GM23248 (cell line): ENCODE measurements around the gene IFNA16. TPM values are rescaled to one million over a fixed set of nuclear protein-coding genes. Genes with fewer than 3 reads are reported as not detected.
A peak's percentile ranks its signal among the peaks of the same experiment; 100 is the strongest.
"Not testable (repeated sequence)": the region's sequence is repeated elsewhere in the genome, so short reads cannot be mapped to it uniquely, and the experiment has no call there.

Experiments
- DNase-seq: peaks from one replicate; pipeline ENCODE4 v3.0.0-alpha.2; 2015
- H2AFZ ChIP-seq: fragments of 200-600 bp; sonication (generic); 2 replicates; pipeline ENCODE4 v1.6.1; 2016; ENCODE audit warnings: antibody characterized with exemption
- H3F3A ChIP-seq: fragments of 200-600 bp; sonication (generic); 2 replicates; pipeline ENCODE4 v1.6.1; 2016; ENCODE audit warnings: mild to moderate bottlenecking, antibody characterized with exemption, mixed run types; ENCODE audit not compliant: insufficient read depth
- H3K27ac ChIP-seq: fragments of 200-600 bp; sonication (generic); 2 replicates; pipeline ENCODE4 v1.5.1; 2016; ENCODE audit warnings: mild to moderate bottlenecking
- H3K27me3 ChIP-seq: fragments of 200-600 bp; sonication (generic); replicated peaks from 2 replicates; pipeline ENCODE4 v1.6.1; 2016; ENCODE audit warnings: mild to moderate bottlenecking; ENCODE audit not compliant: insufficient read depth
- H3K36me3 ChIP-seq: fragments of 200-600 bp; sonication (generic); 2 replicates; pipeline ENCODE4 v1.6.1; 2016; ENCODE audit warnings: low read depth, mild to moderate bottlenecking
- H3K4me1 ChIP-seq: fragments of 200-600 bp; sonication (generic); 2 replicates; pipeline ENCODE4 v1.6.1; 2016; ENCODE audit warnings: mild to moderate bottlenecking; ENCODE audit not compliant: insufficient read depth
- H3K4me2 ChIP-seq: fragments of 200-600 bp; sonication (generic); one replicate; pipeline ENCODE4 v1.6.1; 2016; ENCODE audit warnings: mild to moderate bottlenecking; ENCODE audit not compliant: unreplicated experiment
- H3K4me3 ChIP-seq: fragments of 200-600 bp; sonication (generic); 2 replicates; pipeline ENCODE4 v1.5.1; 2016; ENCODE audit warnings: mild to moderate bottlenecking
- H3K79me2 ChIP-seq: fragments of 200-600 bp; sonication (generic); 2 replicates; pipeline ENCODE4 v1.6.1; 2016; ENCODE audit warnings: mild to moderate bottlenecking; ENCODE audit not compliant: insufficient read depth
- H3K9ac ChIP-seq: fragments of 200-600 bp; sonication (generic); 2 replicates; pipeline ENCODE4 v1.6.1; 2016; ENCODE audit warnings: mild to moderate bottlenecking
- H3K9me2 ChIP-seq: fragments of 200-600 bp; sonication (generic); 2 replicates; pipeline ENCODE4 v1.6.1; 2016; ENCODE audit warnings: mixed run types, mild to moderate bottlenecking, moderate library complexity; ENCODE audit not compliant: insufficient read depth
- H3K9me3 ChIP-seq: fragments of 200-600 bp; sonication (generic); one replicate; pipeline ENCODE4 v1.6.1; 2017; ENCODE audit warnings: low read depth
- H4K20me1 ChIP-seq: fragments of 200-600 bp; sonication (generic); 2 replicates; pipeline ENCODE4 v1.6.0; 2016; ENCODE audit not compliant: insufficient read depth
- EZH2 ChIP-seq: fragments of 200-600 bp; sonication (generic); IDR thresholded peaks from 2 replicates; pipeline ENCODE4 v1.6.1; 2018; ENCODE audit warnings: antibody characterized with exemption, mild to moderate bottlenecking; ENCODE audit not compliant: insufficient read depth, poor library complexity, severe bottlenecking
- EZH2phosphoT487 ChIP-seq: fragments of 200-600 bp; sonication (generic); IDR thresholded peaks from 2 replicates; pipeline ENCODE4 v1.6.1; 2018; ENCODE audit warnings: antibody characterized with exemption, moderate library complexity, mild to moderate bottlenecking, low read depth; ENCODE audit not compliant: insufficient read depth
- WGBS, 2 experiments: methylation state at CpG; one replicate each; pipeline ENCODE4 v1.1.6; 2015 to 2017; ENCODE audit warnings: low lambda C conversion rate in 2 of 2, low coverage in 1 of 2; ENCODE audit errors: missing lambda C conversion rate in 2 of 2; 5-methylcytosine and 5-hydroxymethylcytosine counted together
- in situ Hi-C: fragments of 300-500 bp; cut with MboI; formaldehyde crosslinking; loops from 2 replicates; pipeline ENCODE4 v1.15.0; 2020
- polyA plus RNA-seq: library from polyadenylated mRNA; unstranded; fragments of >200 nt; fragmentation: Nextera tagmentation; extraction: Ambion mirVana; gene quantifications from 2 replicates; pipeline ENCODE4 v1.2.1, GENCODE V29; 2016
- total RNA-seq: library from RNA; depleted of rRNA; stranded (reverse); fragments of >200 nt; shearing (Covaris generic); gene quantifications from 2 replicates; pipeline ENCODE4 v1.2.3, GENCODE V29; 2014; rRNA removed

IFNA16 gene
- total RNA-seq (not detected in 2 replicates), polyA plus RNA-seq (not detected in 2 replicates)

- H3F3A ChIP-seq, in situ Hi-C loops, H3K4me3 ChIP-seq, H3K79me2 ChIP-seq, H3K9me3 ChIP-seq, H4K20me1 ChIP-seq, H3K27ac ChIP-seq, DNase-seq, H3K36me3 ChIP-seq, H3K9ac ChIP-seq, H3K4me1 ChIP-seq, H3K9me2 ChIP-seq, H2AFZ ChIP-seq, H3K4me2 ChIP-seq: not testable (repeated sequence)
- H3K27me3 ChIP-seq: peaks cover 27% of the 10 kb centered on the region
- 45 to 68% methylated on average over 1 of the region's 1 CpG for WGBS, 2 experiments
These were observed at the start of gene IFNA16 for GRCh38 chr9:21217211-21217610. Gene IFNA16, minus strand, starts transcription at chr9:21217311. Its CDS starts 6 bp downstream, at chr9:21217305.

GRCh38 chr9:21265421-21266189 lies 48.5 kb upstream of the IFNA16 start:
- H4K20me1 ChIP-seq: no peaks in the 10 kb centered on the region
- no peaks in the 10 kb centered on the region for H3K9me3 ChIP-seq
- no peaks in the 10 kb centered on the region for H3K9me2 ChIP-seq
- H3K27me3 ChIP-seq: peaks cover 54% of the 10 kb centered on the region
- no peak overlapping the region for H3K9ac ChIP-seq
- H3K27ac ChIP-seq: no peak overlapping the region
- no peaks in the 10 kb centered on the region for H3K79me2 ChIP-seq
- no peak overlapping the region for H2AFZ ChIP-seq
- in situ Hi-C loops: no loop called here
- no peaks in the 10 kb centered on the region for H3K36me3 ChIP-seq
- DNase-seq: no peak
- H3F3A ChIP-seq: no peaks in the 10 kb centered on the region
- 17 to 36% methylated on average over 1 of the region's 1 CpG for WGBS, 2 experiments
- TF ChIP-seq EZH2 (no peak), EZH2phosphoT487 (no peak)
- H3K4me1 ChIP-seq: no peaks in the 10 kb centered on the region
- H3K4me3 ChIP-seq: no peak overlapping the region
- H3K4me2 ChIP-seq: no peak overlapping the region

GRCh38 chr9:21255538-21256212 lies 38.6 kb upstream of the IFNA16 start:
- DNase-seq: no peak
- Histone ChIP-seq H3K27ac (no peak overlapping the region), H3K36me3 (no peaks in the 10 kb centered on the region), H3K79me2 (no peaks in the 10 kb centered on the region), H2AFZ (no peak overlapping the region), H3K4me1 (no peaks in the 10 kb centered on the region), H4K20me1 (no peaks in the 10 kb centered on the region), H3K9ac (no peak overlapping the region), H3F3A (no peaks in the 10 kb centered on the region), H3K27me3 (peaks cover 57% of the 10 kb centered on the region), H3K9me2 (no peaks in the 10 kb centered on the region), H3K4me3 (no peak overlapping the region), H3K9me3 (no peaks in the 10 kb centered on the region), H3K4me2 (no peak overlapping the region)
- WGBS, 2 experiments: 47 to 57% methylated on average over 5 of the region's 5 CpGs
- in situ Hi-C loops: no loop called here
- TF ChIP-seq EZH2phosphoT487: no peak
- TF ChIP-seq EZH2: no peak

GRCh38 chr9:21252721-21253547 lies 35.8 kb upstream of the IFNA16 start:
- peak overlapping the region; percentile 30; the same call in 1 of the 2 replicates for H3K9ac ChIP-seq
- in situ Hi-C loops: no loop called here
- peak overlapping the region; percentile 78 for H2AFZ ChIP-seq
- H3K79me2 ChIP-seq: no peaks in the 10 kb centered on the region
- H3K4me3 ChIP-seq: peak overlapping the region; percentile 60
- peak; percentile 64 for DNase-seq
- H3K9me3 ChIP-seq: no peaks in the 10 kb centered on the region
- no peak overlapping the region for H3K27ac ChIP-seq
- no peaks in the 10 kb centered on the region for H3K36me3 ChIP-seq
- H3F3A ChIP-seq: no peaks in the 10 kb centered on the region
- no peaks in the 10 kb centered on the region for H3K9me2 ChIP-seq
- WGBS, 2 experiments: 2 to 3% methylated on average over 3 of the region's 3 CpGs
- TF ChIP-seq EZH2: no peak
- TF ChIP-seq EZH2phosphoT487: no peak
- peaks cover 79% of the 10 kb centered on the region for H3K27me3 ChIP-seq
- H3K4me2 ChIP-seq: peak overlapping the region; percentile 77
- H4K20me1 ChIP-seq: no peaks in the 10 kb centered on the region
- H3K4me1 ChIP-seq: no peaks in the 10 kb centered on the region
